Endodermal cell (in vitro differentiated cells): Measurements from ENCODE around the gene STMN3. TPM values are rescaled to one million over a fixed set of nuclear protein-coding genes. Genes with fewer than 3 reads are reported as not detected.

Experiments used
- DNase-seq: peaks from one replicate; pipeline ENCODE4 v3.0.0-alpha.2; 2017
- H3K27ac ChIP-seq: 2 replicates; pipeline ENCODE4 v1.5.1; 2013; ENCODE audit warnings: mild to moderate bottlenecking, low read depth, low read length, moderate library complexity
- H3K27me3 ChIP-seq: 2 replicates; pipeline ENCODE4 v1.6.1; 2013; ENCODE audit warnings: mild to moderate bottlenecking, low read length, moderate library complexity; ENCODE audit not compliant: insufficient read depth, control insufficient read depth, poor library complexity, severe bottlenecking
- H3K36me3 ChIP-seq: 2 replicates; pipeline ENCODE4 v1.7.0; 2013; ENCODE audit warnings: mild to moderate bottlenecking, low read length, moderate library complexity; ENCODE audit not compliant: control insufficient read depth, insufficient read depth
- H3K4me1 ChIP-seq: one replicate; pipeline ENCODE4 v1.7.0; 2013; ENCODE audit warnings: low read length; ENCODE audit not compliant: control insufficient read depth, insufficient read depth
- H3K4me3 ChIP-seq: 2 replicates; pipeline ENCODE4 v1.5.1; 2013; ENCODE audit warnings: mild to moderate bottlenecking, low read length, moderate library complexity
- H3K9ac ChIP-seq: 2 replicates; pipeline ENCODE4 v1.6.1; 2013; ENCODE audit warnings: mild to moderate bottlenecking, low read length, moderate library complexity; ENCODE audit not compliant: poor library complexity, severe bottlenecking; ENCODE audit errors: extremely low read depth
- H3K9me3 ChIP-seq: 2 replicates; pipeline ENCODE4 v1.6.1; 2013; ENCODE audit warnings: mild to moderate bottlenecking, low read length, moderate library complexity; ENCODE audit not compliant: control insufficient read depth
- H3K27ac Mint-ChIP-seq: 2 replicates; pipeline ENCODE4 v1.8.0; 2020; ENCODE audit warnings: mixed read lengths
- H3K27me3 Mint-ChIP-seq: 2 replicates; pipeline ENCODE4 v1.8.0; 2021; ENCODE audit warnings: mild to moderate bottlenecking, mixed read lengths; ENCODE audit not compliant: insufficient read depth
- H3K36me3 Mint-ChIP-seq: 2 replicates; pipeline ENCODE4 v1.8.0; 2020; ENCODE audit warnings: low read depth, mixed read lengths
- H3K4me1 Mint-ChIP-seq: 2 replicates; pipeline ENCODE4 v1.8.0; 2020; ENCODE audit warnings: mixed read lengths
- H3K4me3 Mint-ChIP-seq: 2 replicates; pipeline ENCODE4 v1.8.0; 2020; ENCODE audit warnings: mild to moderate bottlenecking, moderate library complexity, mixed read lengths
- H3K9me3 Mint-ChIP-seq: 2 replicates; pipeline ENCODE4 v1.8.0; 2020; ENCODE audit warnings: mild to moderate bottlenecking, mixed read lengths
- WGBS, 2 experiments: methylation state at CpG; one replicate each; pipeline versions ENCODE4 v1.1.5 to v1.1.7; 2013; ENCODE audit warnings: missing lambda C conversion rate in 2 of 2, mixed read lengths in 1 of 2; ENCODE audit not compliant: insufficient coverage in 1 of 2, insufficient read length in 1 of 2; 5-methylcytosine and 5-hydroxymethylcytosine counted together
- total RNA-seq, 2 donors: library from RNA; stranded (reverse); fragmentation: NEBNext Ultra II Directional in 1 of 2; extraction: Animal tissue kit (Norgen Biotek cat#: 25700) in 1 of 2; gene quantifications; 2 replicates in 1 of 2; 3 replicates in 1 of 2; pipeline ENCODE4 v1.2.1, GENCODE V29; 2021
- TF ChIP-seq, protein P1 (sequence below): fragments of 200-600 bp; sonication (generic); conservative IDR thresholded peaks from 2 replicates; pipeline ENCODE4 v1.5.0; 2021; ENCODE audit warnings: antibody characterized with exemption, mild to moderate bottlenecking

STMN3 gene
- total RNA-seq, 2 donors from 2014 or later, result 6.7 to 18.3 TPM

DNA sequence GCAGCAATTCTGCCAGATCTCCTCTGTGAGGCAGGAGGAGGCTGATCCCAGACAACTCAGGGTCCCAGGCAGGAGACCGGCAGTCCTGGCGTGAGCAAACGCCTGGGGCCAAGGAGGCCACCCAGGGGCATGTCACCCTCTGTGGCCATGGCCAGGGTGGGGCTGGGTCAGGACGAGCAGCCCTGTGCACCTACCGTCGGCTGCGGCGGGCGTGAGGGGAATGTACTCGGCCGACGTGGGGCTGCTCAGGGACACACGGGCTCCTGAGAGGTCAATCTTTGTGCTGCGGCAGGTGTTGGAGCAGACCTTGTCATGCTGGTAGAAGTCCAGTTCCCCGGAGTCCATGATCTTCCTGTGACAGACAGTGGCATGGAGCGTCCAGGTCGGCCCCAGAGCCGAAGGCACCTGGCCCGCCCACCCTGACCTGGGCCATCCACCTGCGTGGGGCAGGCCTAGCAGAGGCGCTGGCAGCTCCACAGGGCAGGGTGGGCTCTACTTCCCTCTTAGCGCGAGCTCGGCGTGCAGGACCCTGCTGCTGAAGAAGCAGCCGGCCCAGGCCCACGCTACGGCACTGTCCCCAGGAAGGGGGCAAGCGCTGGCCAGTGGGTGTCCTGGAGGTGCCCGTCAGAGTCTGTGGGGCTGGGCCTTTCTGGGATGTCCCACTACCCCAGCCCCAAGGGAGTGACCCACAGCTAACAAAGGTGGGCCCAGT, 57.7 kb downstream of the STMN3 start:
- Histone ChIP-seq H3K9me3 (no peaks in the 10 kb centered on the region), H3K4me1 (no peaks in the 10 kb centered on the region), H3K9ac (no peak overlapping the region), H3K27me3 (no peaks in the 10 kb centered on the region), H3K4me3 (no peak overlapping the region), H3K27ac (no peak overlapping the region), H3K36me3 (no peaks in the 10 kb centered on the region)
- Mint-ChIP-seq H3K9me3 (no peaks in the 10 kb centered on the region), H3K27ac (no peak overlapping the region), H3K36me3 (peaks cover 38% of the 10 kb centered on the region), H3K27me3 (no peaks in the 10 kb centered on the region), H3K4me1 (no peaks in the 10 kb centered on the region), H3K4me3 (no peak overlapping the region)
- DNase-seq, result peak; percentile 39
- WGBS, 2 experiments, result 92 to 97% methylated on average over 18 to 30 of the region's 30 CpGs
- TF ChIP-seq, protein P1, sequence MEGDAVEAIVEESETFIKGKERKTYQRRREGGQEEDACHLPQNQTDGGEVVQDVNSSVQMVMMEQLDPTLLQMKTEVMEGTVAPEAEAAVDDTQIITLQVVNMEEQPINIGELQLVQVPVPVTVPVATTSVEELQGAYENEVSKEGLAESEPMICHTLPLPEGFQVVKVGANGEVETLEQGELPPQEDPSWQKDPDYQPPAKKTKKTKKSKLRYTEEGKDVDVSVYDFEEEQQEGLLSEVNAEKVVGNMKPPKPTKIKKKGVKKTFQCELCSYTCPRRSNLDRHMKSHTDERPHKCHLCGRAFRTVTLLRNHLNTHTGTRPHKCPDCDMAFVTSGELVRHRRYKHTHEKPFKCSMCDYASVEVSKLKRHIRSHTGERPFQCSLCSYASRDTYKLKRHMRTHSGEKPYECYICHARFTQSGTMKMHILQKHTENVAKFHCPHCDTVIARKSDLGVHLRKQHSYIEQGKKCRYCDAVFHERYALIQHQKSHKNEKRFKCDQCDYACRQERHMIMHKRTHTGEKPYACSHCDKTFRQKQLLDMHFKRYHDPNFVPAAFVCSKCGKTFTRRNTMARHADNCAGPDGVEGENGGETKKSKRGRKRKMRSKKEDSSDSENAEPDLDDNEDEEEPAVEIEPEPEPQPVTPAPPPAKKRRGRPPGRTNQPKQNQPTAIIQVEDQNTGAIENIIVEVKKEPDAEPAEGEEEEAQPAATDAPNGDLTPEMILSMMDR, result no peak

DNA sequence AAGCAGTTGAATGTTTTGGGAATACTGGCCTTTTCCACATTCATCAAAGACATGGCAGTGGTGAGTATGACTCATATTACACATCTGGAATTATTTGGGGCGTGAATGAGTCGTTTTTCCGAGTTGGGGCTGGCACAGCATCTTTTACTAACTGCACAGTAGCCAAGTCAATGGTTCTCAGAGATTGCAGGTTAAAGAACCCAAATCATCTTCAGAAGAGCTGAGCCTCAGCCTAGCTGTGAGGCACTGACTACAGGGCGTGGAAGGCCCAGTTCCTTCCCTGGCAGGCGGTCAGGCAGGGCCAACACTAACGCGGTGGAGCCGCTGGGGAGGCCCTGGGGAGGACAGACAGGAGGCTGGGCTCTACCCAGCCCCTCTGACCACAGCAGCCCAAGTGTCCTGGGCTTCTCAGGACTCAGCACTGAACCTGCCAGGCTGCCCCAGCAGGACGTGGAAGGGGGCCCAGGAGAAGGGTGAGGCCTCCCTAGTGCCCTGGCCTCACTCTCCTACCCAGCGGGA, 59.1 kb downstream of the STMN3 start:
- Mint-ChIP-seq H3K36me3 (peaks cover 39% of the 10 kb centered on the region), H3K4me1 (no peaks in the 10 kb centered on the region), H3K27ac (no peak overlapping the region), H3K4me3 (no peak overlapping the region), H3K27me3 (no peaks in the 10 kb centered on the region), H3K9me3 (no peaks in the 10 kb centered on the region)
- Histone ChIP-seq H3K4me1 (no peaks in the 10 kb centered on the region), H3K27me3 (no peaks in the 10 kb centered on the region), H3K9me3 (no peaks in the 10 kb centered on the region), H3K27ac (no peak overlapping the region), H3K9ac (no peak overlapping the region), H3K4me3 (no peak overlapping the region), H3K36me3 (no peaks in the 10 kb centered on the region)
- WGBS, 2 experiments, result 90 to 91% methylated on average over 10 of the region's 10 CpGs
- TF ChIP-seq, protein P1, result no peak
- DNase-seq, result no peak

DNA sequence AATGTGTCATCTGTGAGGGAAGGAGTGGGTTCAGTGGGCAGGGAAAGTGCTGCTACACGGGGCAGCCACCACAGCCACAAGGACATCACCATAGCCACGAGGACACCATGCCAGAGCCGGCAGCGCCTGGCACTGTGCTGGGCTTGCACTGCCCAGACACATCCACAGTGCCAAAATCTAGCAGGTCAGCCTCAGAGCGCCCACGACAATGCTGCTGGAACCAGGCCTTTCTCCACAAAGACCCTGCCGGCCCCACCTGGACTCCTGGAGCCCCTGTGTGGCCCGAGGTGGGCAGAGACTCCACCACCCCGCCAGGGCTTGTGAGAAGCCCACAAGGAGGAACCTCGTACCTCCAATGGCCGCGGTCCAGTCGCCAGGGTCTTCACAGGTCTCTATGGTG, 60.6 kb downstream of the STMN3 start:
- Mint-ChIP-seq H3K9me3 (no peaks in the 10 kb centered on the region), H3K36me3 (peaks cover 31% of the 10 kb centered on the region), H3K27ac (no peak overlapping the region), H3K4me1 (peaks cover under 1% of the 10 kb centered on the region), H3K4me3 (no peak overlapping the region), H3K27me3 (no peaks in the 10 kb centered on the region)
- Histone ChIP-seq H3K27me3 (no peaks in the 10 kb centered on the region), H3K36me3 (no peaks in the 10 kb centered on the region), H3K9ac (no peak overlapping the region), H3K27ac (no peak overlapping the region), H3K4me1 (no peaks in the 10 kb centered on the region), H3K9me3 (no peaks in the 10 kb centered on the region), H3K4me3 (no peak overlapping the region)
- TF ChIP-seq, protein P1, result no peak
- DNase-seq, result no peak
- 91 to 97% methylated on average over 10 to 13 of the region's 13 CpGs for WGBS, 2 experiments
